ENCODE data around the gene ROR1.

ROR1 gene

DNA sequence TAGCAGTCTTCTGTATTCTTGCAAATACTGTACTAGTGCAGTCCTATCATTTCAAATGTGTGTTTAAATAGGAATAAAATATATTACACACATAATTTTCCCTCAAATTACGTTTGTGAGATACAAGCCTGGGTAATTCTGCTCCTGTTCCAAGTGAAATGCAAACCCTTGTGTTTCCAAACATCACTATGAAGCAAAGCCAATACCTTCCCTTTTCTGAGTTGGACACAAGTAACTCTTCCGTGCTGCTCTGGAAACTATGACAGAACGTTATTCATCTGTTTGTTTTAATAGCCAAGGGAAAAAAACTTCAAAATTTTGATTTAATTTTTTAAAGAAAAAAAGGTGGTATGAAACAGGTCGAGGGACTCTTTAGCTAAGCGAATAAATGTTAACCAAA lies 355.9 kb downstream of the ROR1 start (continued):
- TF ChIP-seq, protein P1, sequence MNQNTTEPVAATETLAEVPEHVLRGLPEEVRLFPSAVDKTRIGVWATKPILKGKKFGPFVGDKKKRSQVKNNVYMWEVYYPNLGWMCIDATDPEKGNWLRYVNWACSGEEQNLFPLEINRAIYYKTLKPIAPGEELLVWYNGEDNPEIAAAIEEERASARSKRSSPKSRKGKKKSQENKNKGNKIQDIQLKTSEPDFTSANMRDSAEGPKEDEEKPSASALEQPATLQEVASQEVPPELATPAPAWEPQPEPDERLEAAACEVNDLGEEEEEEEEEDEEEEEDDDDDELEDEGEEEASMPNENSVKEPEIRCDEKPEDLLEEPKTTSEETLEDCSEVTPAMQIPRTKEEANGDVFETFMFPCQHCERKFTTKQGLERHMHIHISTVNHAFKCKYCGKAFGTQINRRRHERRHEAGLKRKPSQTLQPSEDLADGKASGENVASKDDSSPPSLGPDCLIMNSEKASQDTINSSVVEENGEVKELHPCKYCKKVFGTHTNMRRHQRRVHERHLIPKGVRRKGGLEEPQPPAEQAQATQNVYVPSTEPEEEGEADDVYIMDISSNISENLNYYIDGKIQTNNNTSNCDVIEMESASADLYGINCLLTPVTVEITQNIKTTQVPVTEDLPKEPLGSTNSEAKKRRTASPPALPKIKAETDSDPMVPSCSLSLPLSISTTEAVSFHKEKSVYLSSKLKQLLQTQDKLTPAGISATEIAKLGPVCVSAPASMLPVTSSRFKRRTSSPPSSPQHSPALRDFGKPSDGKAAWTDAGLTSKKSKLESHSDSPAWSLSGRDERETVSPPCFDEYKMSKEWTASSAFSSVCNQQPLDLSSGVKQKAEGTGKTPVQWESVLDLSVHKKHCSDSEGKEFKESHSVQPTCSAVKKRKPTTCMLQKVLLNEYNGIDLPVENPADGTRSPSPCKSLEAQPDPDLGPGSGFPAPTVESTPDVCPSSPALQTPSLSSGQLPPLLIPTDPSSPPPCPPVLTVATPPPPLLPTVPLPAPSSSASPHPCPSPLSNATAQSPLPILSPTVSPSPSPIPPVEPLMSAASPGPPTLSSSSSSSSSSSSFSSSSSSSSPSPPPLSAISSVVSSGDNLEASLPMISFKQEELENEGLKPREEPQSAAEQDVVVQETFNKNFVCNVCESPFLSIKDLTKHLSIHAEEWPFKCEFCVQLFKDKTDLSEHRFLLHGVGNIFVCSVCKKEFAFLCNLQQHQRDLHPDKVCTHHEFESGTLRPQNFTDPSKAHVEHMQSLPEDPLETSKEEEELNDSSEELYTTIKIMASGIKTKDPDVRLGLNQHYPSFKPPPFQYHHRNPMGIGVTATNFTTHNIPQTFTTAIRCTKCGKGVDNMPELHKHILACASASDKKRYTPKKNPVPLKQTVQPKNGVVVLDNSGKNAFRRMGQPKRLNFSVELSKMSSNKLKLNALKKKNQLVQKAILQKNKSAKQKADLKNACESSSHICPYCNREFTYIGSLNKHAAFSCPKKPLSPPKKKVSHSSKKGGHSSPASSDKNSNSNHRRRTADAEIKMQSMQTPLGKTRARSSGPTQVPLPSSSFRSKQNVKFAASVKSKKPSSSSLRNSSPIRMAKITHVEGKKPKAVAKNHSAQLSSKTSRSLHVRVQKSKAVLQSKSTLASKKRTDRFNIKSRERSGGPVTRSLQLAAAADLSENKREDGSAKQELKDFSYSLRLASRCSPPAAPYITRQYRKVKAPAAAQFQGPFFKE (tag by site-specific recombination; IDR thresholded peaks at IDR 0.05; ENCODE audit: borderline replicate concordance), result no peak
- TF ChIP-seq ZNF473 (tag by site-specific recombination; IDR thresholded peaks at IDR 0.05) (no peak), ZSCAN18 (tag by site-specific recombination; IDR thresholded peaks at IDR 0.05) (no peak), ZNF404 (tag by site-specific recombination; IDR thresholded peaks at IDR 0.05) (no peak), PRDM6 (tag by site-specific recombination; IDR thresholded peaks at IDR 0.05) (no peak), ZNF341 (tag by site-specific recombination; IDR thresholded peaks at IDR 0.05; ENCODE audit: low read depth) (no peak), ZNF596 (tag by site-specific recombination; IDR thresholded peaks at IDR 0.05) (no peak), KLF8 (tag by site-specific recombination; IDR thresholded peaks at IDR 0.05) (no peak)

DNA sequence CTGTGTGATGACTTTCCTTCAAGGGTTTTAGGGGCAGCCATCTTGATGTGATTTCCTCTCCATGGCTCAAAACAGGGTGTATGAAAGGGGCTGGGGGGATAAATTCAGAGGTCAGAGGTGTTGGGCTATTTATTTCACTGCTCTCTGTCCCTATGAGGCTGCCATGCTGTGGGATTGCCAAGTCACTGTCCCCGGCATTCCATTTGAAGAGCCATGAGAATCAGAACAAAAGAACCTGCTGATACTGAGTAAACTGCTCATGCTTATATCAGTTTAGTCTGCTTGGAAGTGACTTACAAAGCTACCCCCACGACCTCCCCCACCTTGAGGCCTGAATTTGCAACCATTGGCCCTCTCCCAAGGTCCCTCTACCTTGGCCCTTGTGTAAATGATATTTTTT lies 357.3 kb downstream of the ROR1 start:
- no peak for TF ChIP-seq WT1 (tag by site-specific recombination; IDR thresholded peaks at IDR 0.05)
- no peak for TF ChIP-seq ZNF335 (tag by site-specific recombination; conservative IDR thresholded peaks at IDR 0.05)
- TF ChIP-seq ZNF580 (tag by site-specific recombination; IDR thresholded peaks at IDR 0.05), result no peak
- TF ChIP-seq ZNF324 (tag by site-specific recombination; IDR thresholded peaks at IDR 0.05), result no peak
- no peak for TF ChIP-seq ZNF37A (tag by site-specific recombination; IDR thresholded peaks at IDR 0.05)
- no peak for TF ChIP-seq ZBTB21 (tag by site-specific recombination; IDR thresholded peaks at IDR 0.05)
- no peak for TF ChIP-seq ZBTB20 (tag by site-specific recombination; IDR thresholded peaks at IDR 0.05)
- TF ChIP-seq GLIS1 (tag by site-specific recombination; IDR thresholded peaks at IDR 0.05), result no peak
- TF ChIP-seq ZNF23 (tag by site-specific recombination; IDR thresholded peaks at IDR 0.05; ENCODE audit: borderline replicate concordance), result no peak
- TF ChIP-seq ZNF692 (tag by site-specific recombination; IDR thresholded peaks at IDR 0.05), result no peak
- TF ChIP-seq ZNF114 (tag by site-specific recombination; IDR thresholded peaks at IDR 0.05), result no peak
- TF ChIP-seq GLIS2 (tag by site-specific recombination; IDR thresholded peaks at IDR 0.05), result no peak
- TF ChIP-seq, protein P2, sequence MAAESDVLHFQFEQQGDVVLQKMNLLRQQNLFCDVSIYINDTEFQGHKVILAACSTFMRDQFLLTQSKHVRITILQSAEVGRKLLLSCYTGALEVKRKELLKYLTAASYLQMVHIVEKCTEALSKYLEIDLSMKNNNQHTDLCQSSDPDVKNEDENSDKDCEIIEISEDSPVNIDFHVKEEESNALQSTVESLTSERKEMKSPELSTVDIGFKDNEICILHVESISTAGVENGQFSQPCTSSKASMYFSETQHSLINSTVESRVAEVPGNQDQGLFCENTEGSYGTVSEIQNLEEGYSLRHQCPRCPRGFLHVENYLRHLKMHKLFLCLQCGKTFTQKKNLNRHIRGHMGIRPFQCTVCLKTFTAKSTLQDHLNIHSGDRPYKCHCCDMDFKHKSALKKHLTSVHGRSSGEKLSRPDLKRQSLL (tag by site-specific recombination; IDR thresholded peaks at IDR 0.05), result no peak
- TF ChIP-seq ZNF426 (tag by site-specific recombination; IDR thresholded peaks at IDR 0.05), result no peak
- TF ChIP-seq ZNF510 (tag by site-specific recombination; IDR thresholded peaks at IDR 0.05; ENCODE audit: insufficient replicate concordance), result no peak
- ChIA-PET CTCF (interaction anchor here (0.7 kb wide), 1 partner anchor 440 kb away, joined by 3 read pairs; no protein-coding TSS in a partner anchor), POLR2A (no interaction called here)
- Histone ChIP-seq H3K9me3 (ENCODE audit: control insufficient read depth, insufficient read depth, low read depth, low read length) (no peaks in the 10 kb centered on the region), H3K36me3 (ENCODE audit: control insufficient read depth in 2 of 2, insufficient read depth in 1 of 2, low read length in 2 of 2) (no peaks in the 10 kb centered on the region), H3K4me1 (ENCODE audit: control insufficient read depth, insufficient read depth, low read length) (no peaks in the 10 kb centered on the region), H3K4me3 (ENCODE audit: low read depth, low read length) (no peak overlapping the region), H3K27ac (ENCODE audit: extremely low read depth, low read depth, low read length) (no peak overlapping the region)

All from HEK293 (cell line).